ENCODE results near the gene PCSK1N. TPM values are rescaled to one million over a fixed set of nuclear protein-coding genes. Genes with fewer than 3 reads are reported as not detected.

Gene PCSK1N
- total and polyA plus RNA-seq, 9 of the 15 experiments (the other 6 are each of a cell fraction or from before 2014, with no cell fraction given): 0.07 to 0.55 (median 0.54) TPM; not detected in 6

- Histone ChIP-seq H4K20me1 (replicated peaks; ENCODE audit: control insufficient read depth, insufficient read depth, low read length) (no peaks in the 10 kb centered on the region), H2AFZ (ENCODE audit: low read depth, low read length) (no peak overlapping the region), H3K27ac (ENCODE audit: extremely low read depth, low read depth, low read length) (no peak overlapping the region), H3K4me3 (no peak overlapping the region), H3K27me3 (ENCODE audit: control insufficient read depth in 2 of 2, insufficient read depth in 2 of 2, low read length in 2 of 2) (no peaks in the 10 kb centered on the region), H3K9me1 (ENCODE audit: control insufficient read depth, insufficient read depth, low read length) (no peaks in the 10 kb centered on the region), H3K4me2 (ENCODE audit: insufficient read depth, low read length) (no peak overlapping the region), H3K4me1 (replicated peaks in 1 of 2; ENCODE audit: control insufficient read depth in 2 of 2, insufficient read depth in 2 of 2, low read length in 2 of 2) (no peaks in the 10 kb centered on the region; a peak in 1 of 5 replicates), H3K36me3 (ENCODE audit: control insufficient read depth, insufficient read depth, low read length) (no peaks in the 10 kb centered on the region), H3K9me3 (replicated peaks; ENCODE audit: control insufficient read depth, insufficient read depth, low read depth, low read length) (peaks cover 6% of the 10 kb centered on the region; the same call in 1 of the 2 replicates), H3K79me2 (ENCODE audit: control insufficient read depth, insufficient read depth, low read length) (no peaks in the 10 kb centered on the region), H3K9ac (ENCODE audit: insufficient read depth in 1 of 2, low read depth in 2 of 2, low read length in 2 of 2) (no peak overlapping the region)
- no peak for FAIRE-seq
- WGBS (ENCODE audit: insufficient coverage, low coverage, missing lambda C conversion rate): 54% methylated on average over 3 of the region's 7 CpGs
- no TSS peak for BruUV-seq (replicated peaks)
- in situ Hi-C loops (cut with MboI): no loop called here
- intact Hi-C loops (cut with micrococcal nuclease): no loop called here
- ChIA-PET POLR2A (interaction anchor here (0.6 to 0.8 kb wide), 3 partner anchors 15 to 755 kb away, joined by 3 read pairs; no protein-coding TSS in a partner anchor), CTCF (ENCODE audit: low intra/inter-chr PET ratio) (no interaction called here)
- no peak for ATAC-seq
- no peak for DNase-seq (ENCODE audit: extremely low read depth in 1 of 4, low spot score in 3 of 4)
- TF ChIP-seq ATF6 (CRISPR knock-in tag; IDR thresholded peaks at IDR 0.05) (no peak), ZNF431 (CRISPR knock-in tag; IDR thresholded peaks at IDR 0.05) (no peak), ARID3A (IDR thresholded peaks at IDR 0.05; ENCODE audit: borderline replicate concordance, low read depth, low read length) (no peak), PYGO2 (tag; IDR thresholded peaks at IDR 0.05) (no peak), NCOA1 (IDR thresholded peaks at IDR 0.05; ENCODE audit: low read depth) (no peak), ZBTB9 (CRISPR knock-in tag; IDR thresholded peaks at IDR 0.05) (no peak), DACH1 (IDR thresholded peaks at IDR 0.05; ENCODE audit: partially characterized antibody) (no peak), ZNF695 (CRISPR knock-in tag; IDR thresholded peaks at IDR 0.05) (no peak), ZZZ3 (IDR thresholded peaks at IDR 0.05) (no peak), MXD1 (CRISPR knock-in tag; IDR thresholded peaks at IDR 0.05; ENCODE audit: borderline replicate concordance, poor library complexity, severe bottlenecking) (no peak), SMARCC2 (IDR thresholded peaks at IDR 0.05; ENCODE audit: low read depth) (no peak), RAD51 (IDR thresholded peaks at IDR 0.05; ENCODE audit: borderline replicate concordance, low read depth) (no peak), CTCFL (IDR thresholded peaks at IDR 0.05; ENCODE audit: borderline replicate concordance, insufficient read depth, low read depth, low read length, poor library complexity, severe bottlenecking) (no peak), HDAC8 (tag; IDR thresholded peaks at IDR 0.05) (no peak)
Observed at GRCh38 chrX:48852857-48853256, 17.4 kb upstream of the PCSK1N start.

Data from K562 (cell line).